ENCODE measurements around the gene NIM1K.
"Not testable (repeated sequence)": the region's sequence is repeated elsewhere in the genome, so short reads cannot be mapped to it uniquely, and the experiment has no call there.

NIM1K gene

GRCh38 chr5:43157068-43157467, 35.0 kb upstream of the NIM1K start:
- H3K27ac ChIP-seq (ENCODE audit: low read depth, low read length), result no peak overlapping the region
- no peaks in the 10 kb centered on the region for H3K27me3 ChIP-seq (ENCODE audit: control insufficient read depth in 1 of 2, insufficient read depth in 2 of 2, low read length in 2 of 2)
- peaks cover 5% of the 10 kb centered on the region for H3K4me1 ChIP-seq (ENCODE audit: insufficient read depth, low read length)
- H3K9me3 ChIP-seq (ENCODE audit: low read length), result no peaks in the 10 kb centered on the region
- no peak overlapping the region for H3K4me3 ChIP-seq (ENCODE audit: low read depth in 1 of 2, low read length in 2 of 2)
- no peak overlapping the region for H3K9ac ChIP-seq (ENCODE audit: low read length)
- peaks cover 8% of the 10 kb centered on the region for H3K36me3 ChIP-seq (ENCODE audit: insufficient read depth, low read length)

- Histone ChIP-seq H3K27ac (ENCODE audit: low read depth, low read length) (no peak overlapping the region), H3K9me3 (ENCODE audit: low read length) (no peaks in the 10 kb centered on the region), H3K36me3 (ENCODE audit: insufficient read depth, low read length) (peaks cover 31% of the 10 kb centered on the region), H3K4me3 (ENCODE audit: low read depth in 1 of 2, low read length in 2 of 2) (no peak overlapping the region), H3K4me1 (ENCODE audit: insufficient read depth, low read length) (peaks cover under 1% of the 10 kb centered on the region), H3K27me3 (ENCODE audit: control insufficient read depth in 1 of 2, insufficient read depth in 2 of 2, low read length in 2 of 2) (no peaks in the 10 kb centered on the region), H3K9ac (ENCODE audit: low read length) (no peak overlapping the region)
Measured at GRCh38 chr5:43161244-43161643, 30.8 kb upstream of the NIM1K start.

DNA sequence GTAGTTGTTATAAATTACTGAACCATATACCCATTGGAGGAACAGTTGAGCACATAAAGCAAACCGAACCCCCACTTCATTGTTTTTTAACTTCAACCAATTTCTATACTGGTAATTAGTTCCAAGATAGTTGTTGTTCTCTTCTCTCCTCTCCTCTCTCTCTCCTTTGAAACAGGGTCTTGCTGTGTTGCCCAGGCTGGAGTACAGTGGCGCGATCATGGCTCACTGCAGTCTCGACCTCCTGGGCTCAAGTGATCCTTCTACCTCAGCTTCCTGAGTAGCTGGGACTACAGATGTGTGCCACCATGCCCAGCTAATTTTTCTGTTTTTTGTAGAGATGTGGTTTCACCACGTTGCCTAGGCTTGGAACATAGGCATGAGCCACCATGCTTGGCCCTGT, 27.2 kb upstream of the NIM1K start:
- H3K27me3 ChIP-seq (ENCODE audit: control insufficient read depth in 1 of 2, insufficient read depth in 2 of 2, low read length in 2 of 2); H3K4me1 ChIP-seq (ENCODE audit: insufficient read depth, low read length); H3K9ac ChIP-seq (ENCODE audit: low read length); H3K27ac ChIP-seq (ENCODE audit: low read depth, low read length); H3K4me3 ChIP-seq (ENCODE audit: low read depth in 1 of 2, low read length in 2 of 2); H3K9me3 ChIP-seq (ENCODE audit: low read length): not testable (repeated sequence)
- peaks cover 31% of the 10 kb centered on the region for H3K36me3 ChIP-seq (ENCODE audit: insufficient read depth, low read length)

DNA sequence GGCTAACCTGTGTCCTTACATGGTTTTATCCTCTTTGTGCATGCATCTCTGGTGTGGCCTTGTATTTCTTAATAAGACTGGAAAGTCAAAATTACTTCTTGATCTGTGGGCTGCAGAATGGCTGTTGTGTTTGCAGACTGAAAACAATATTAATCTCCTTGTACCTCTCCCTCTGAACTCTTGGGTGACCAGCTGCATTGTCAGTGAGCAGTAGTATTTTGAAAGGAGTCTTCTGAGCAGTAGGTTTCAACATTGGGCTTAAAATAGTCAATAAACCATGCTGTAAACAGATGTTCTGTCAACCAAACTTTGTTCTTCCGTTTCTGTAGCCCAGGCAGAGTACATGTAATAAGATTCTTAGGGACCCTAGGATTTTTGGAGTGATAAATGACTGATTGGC, 26.7 kb upstream of the NIM1K start:
- no peak overlapping the region for H3K27ac ChIP-seq (ENCODE audit: low read depth, low read length)
- H3K9ac ChIP-seq (ENCODE audit: low read length), result no peak overlapping the region
- H3K27me3 ChIP-seq (ENCODE audit: control insufficient read depth in 1 of 2, insufficient read depth in 2 of 2, low read length in 2 of 2), result no peaks in the 10 kb centered on the region
- H3K36me3 ChIP-seq (ENCODE audit: insufficient read depth, low read length), result peaks cover 31% of the 10 kb centered on the region
- H3K4me3 ChIP-seq (ENCODE audit: low read depth in 1 of 2, low read length in 2 of 2), result no peak overlapping the region
- H3K9me3 ChIP-seq (ENCODE audit: low read length), result no peaks in the 10 kb centered on the region
- H3K4me1 ChIP-seq (ENCODE audit: insufficient read depth, low read length), result no peaks in the 10 kb centered on the region

DNA sequence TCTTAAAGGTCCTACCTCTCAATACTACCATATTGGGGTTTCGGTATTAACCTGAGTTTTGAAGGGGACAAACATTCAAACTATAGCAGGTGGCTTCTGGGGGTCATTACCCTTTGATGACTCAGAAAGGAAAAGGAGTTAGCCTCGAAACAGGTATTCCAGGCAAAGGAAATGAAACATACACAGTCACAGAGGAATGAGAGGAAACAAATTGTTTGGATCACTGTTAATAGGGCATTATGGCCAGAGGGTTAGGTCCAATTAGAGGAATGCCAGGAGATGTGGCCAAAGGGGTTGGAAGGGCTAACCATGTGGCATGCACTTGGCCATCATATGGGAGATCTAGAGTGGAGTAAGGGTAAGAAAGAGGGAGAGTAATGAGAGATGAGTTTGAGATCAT, 23.9 kb upstream of the NIM1K start:
- Histone ChIP-seq H3K27me3 (ENCODE audit: control insufficient read depth in 1 of 2, insufficient read depth in 2 of 2, low read length in 2 of 2) (no peaks in the 10 kb centered on the region), H3K36me3 (ENCODE audit: insufficient read depth, low read length) (peaks cover 22% of the 10 kb centered on the region), H3K4me3 (ENCODE audit: low read depth in 1 of 2, low read length in 2 of 2) (no peak overlapping the region)

GRCh38 chr5:43171451-43171850, 20.6 kb upstream of the NIM1K start:
- Histone ChIP-seq H3K4me1 (ENCODE audit: insufficient read depth, low read length) (no peaks in the 10 kb centered on the region), H3K9ac (ENCODE audit: low read length) (no peak overlapping the region), H3K4me3 (ENCODE audit: low read depth in 1 of 2, low read length in 2 of 2) (no peak overlapping the region), H3K27me3 (ENCODE audit: control insufficient read depth in 1 of 2, insufficient read depth in 2 of 2, low read length in 2 of 2) (no peaks in the 10 kb centered on the region), H3K36me3 (ENCODE audit: insufficient read depth, low read length) (peaks cover 13% of the 10 kb centered on the region), H3K9me3 (ENCODE audit: low read length) (no peaks in the 10 kb centered on the region), H3K27ac (ENCODE audit: low read depth, low read length) (no peak overlapping the region)

More for the DNA sequence above, 23.9 kb upstream of the NIM1K start:
- Histone ChIP-seq H3K9me3 (ENCODE audit: low read length) (no peaks in the 10 kb centered on the region), H3K4me1 (ENCODE audit: insufficient read depth, low read length) (no peaks in the 10 kb centered on the region), H3K27ac (ENCODE audit: low read depth, low read length) (no peak overlapping the region), H3K9ac (ENCODE audit: low read length) (no peak overlapping the region)

DNA sequence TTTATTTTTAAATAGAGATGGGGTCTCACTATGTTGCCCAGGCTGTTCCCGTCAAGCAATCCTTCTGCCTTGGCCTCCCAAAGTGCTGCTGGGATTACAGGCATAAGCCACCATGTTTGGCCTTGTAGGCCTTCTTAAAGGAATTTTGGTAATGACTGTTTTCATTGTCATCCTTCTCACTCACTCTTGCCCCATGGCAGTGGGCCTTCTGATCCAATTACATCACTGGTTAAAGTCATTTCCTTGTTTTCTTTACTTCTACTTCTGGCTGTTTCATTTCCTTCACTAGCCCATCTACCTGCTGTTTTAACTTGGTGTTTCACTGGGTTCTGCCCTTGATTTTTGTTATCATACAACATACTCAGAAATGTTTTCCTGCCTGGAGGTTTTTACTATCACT, 20.1 kb upstream of the NIM1K start:
- Histone ChIP-seq H3K4me1 (ENCODE audit: insufficient read depth, low read length) (no peaks in the 10 kb centered on the region), H3K36me3 (ENCODE audit: insufficient read depth, low read length) (peaks cover 13% of the 10 kb centered on the region), H3K27ac (ENCODE audit: low read depth, low read length) (no peak overlapping the region), H3K4me3 (ENCODE audit: low read depth in 1 of 2, low read length in 2 of 2) (no peak overlapping the region), H3K9me3 (ENCODE audit: low read length) (no peaks in the 10 kb centered on the region), H3K9ac (ENCODE audit: low read length) (no peak overlapping the region), H3K27me3 (ENCODE audit: control insufficient read depth in 1 of 2, insufficient read depth in 2 of 2, low read length in 2 of 2) (no peaks in the 10 kb centered on the region)

DNA sequence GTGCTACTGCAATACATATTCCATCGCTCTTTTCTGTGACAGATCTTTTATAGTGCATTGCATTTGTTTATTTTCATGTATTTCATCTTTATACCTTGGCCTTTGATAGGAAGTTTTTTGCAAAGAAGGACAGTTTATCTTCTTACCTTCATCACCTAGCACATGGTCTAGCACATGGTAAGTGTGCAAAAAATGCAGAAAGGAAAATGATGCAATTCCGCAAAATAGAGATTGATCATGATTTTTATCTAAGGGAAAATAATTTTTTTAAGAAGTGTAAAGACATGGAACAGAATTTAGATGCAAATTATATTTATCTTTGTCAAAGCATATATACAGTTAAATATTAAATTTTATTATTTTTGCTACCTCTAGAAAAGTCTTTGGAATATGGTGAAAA, 19.2 kb upstream of the NIM1K start:
- H3K9me3 ChIP-seq (ENCODE audit: low read length), result no peaks in the 10 kb centered on the region
- no peaks in the 10 kb centered on the region for H3K4me1 ChIP-seq (ENCODE audit: insufficient read depth, low read length)
- H3K36me3 ChIP-seq (ENCODE audit: insufficient read depth, low read length), result peaks cover 13% of the 10 kb centered on the region

GRCh38 chr5:43174586-43174985, 17.4 kb upstream of the NIM1K start:
- Histone ChIP-seq H3K9me3 (ENCODE audit: low read length) (no peaks in the 10 kb centered on the region), H3K9ac (ENCODE audit: low read length) (no peak overlapping the region), H3K27ac (ENCODE audit: low read depth, low read length) (no peak overlapping the region), H3K4me1 (ENCODE audit: insufficient read depth, low read length) (no peaks in the 10 kb centered on the region), H3K27me3 (ENCODE audit: control insufficient read depth in 1 of 2, insufficient read depth in 2 of 2, low read length in 2 of 2) (no peaks in the 10 kb centered on the region), H3K36me3 (ENCODE audit: insufficient read depth, low read length) (peaks cover 13% of the 10 kb centered on the region), H3K4me3 (ENCODE audit: low read depth in 1 of 2, low read length in 2 of 2) (no peak overlapping the region)

More for the DNA sequence above, 19.2 kb upstream of the NIM1K start:
- H3K4me3 ChIP-seq (ENCODE audit: low read depth in 1 of 2, low read length in 2 of 2), result no peak overlapping the region
- H3K9ac ChIP-seq (ENCODE audit: low read length), result no peak overlapping the region
- no peak overlapping the region for H3K27ac ChIP-seq (ENCODE audit: low read depth, low read length)
- no peaks in the 10 kb centered on the region for H3K27me3 ChIP-seq (ENCODE audit: control insufficient read depth in 1 of 2, insufficient read depth in 2 of 2, low read length in 2 of 2)

GRCh38 chr5:43179836-43180235, 12.2 kb upstream of the NIM1K start:
- no peaks in the 10 kb centered on the region for H3K27me3 ChIP-seq (ENCODE audit: control insufficient read depth in 1 of 2, insufficient read depth in 2 of 2, low read length in 2 of 2)
- peaks cover 2% of the 10 kb centered on the region for H3K36me3 ChIP-seq (ENCODE audit: insufficient read depth, low read length)
- no peaks in the 10 kb centered on the region for H3K4me1 ChIP-seq (ENCODE audit: insufficient read depth, low read length)
- H3K27ac ChIP-seq (ENCODE audit: low read depth, low read length), result no peak overlapping the region
- no peaks in the 10 kb centered on the region for H3K9me3 ChIP-seq (ENCODE audit: low read length)
- H3K4me3 ChIP-seq (ENCODE audit: low read depth in 1 of 2, low read length in 2 of 2), result no peak overlapping the region
- H3K9ac ChIP-seq (ENCODE audit: low read length), result no peak overlapping the region

DNA sequence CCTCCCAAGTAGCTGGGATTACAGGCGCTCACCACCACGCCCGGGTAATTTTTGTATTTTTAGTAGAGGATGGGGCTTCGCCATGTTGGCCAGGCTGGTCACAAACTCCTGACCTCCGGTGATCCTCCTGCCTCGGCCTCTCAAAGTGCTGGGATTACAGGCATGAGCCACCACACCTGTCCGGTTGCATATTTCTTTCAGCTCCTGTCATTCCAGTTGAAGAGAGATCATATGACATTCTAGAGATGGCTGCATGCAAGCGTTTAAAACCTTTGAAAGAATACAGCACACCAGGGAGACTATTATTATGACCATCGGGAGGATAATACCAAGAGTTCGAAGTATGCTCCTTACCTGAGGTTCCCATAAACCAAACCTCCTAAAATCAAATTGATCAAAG, 9.6 kb upstream of the NIM1K start:
- H3K36me3 ChIP-seq (ENCODE audit: insufficient read depth, low read length), result no peaks in the 10 kb centered on the region
- H3K9ac ChIP-seq (ENCODE audit: low read length), result no peak overlapping the region
- no peak overlapping the region for H3K4me3 ChIP-seq (ENCODE audit: low read depth in 1 of 2, low read length in 2 of 2)
- no peaks in the 10 kb centered on the region for H3K9me3 ChIP-seq (ENCODE audit: low read length)
- H3K27ac ChIP-seq (ENCODE audit: low read depth, low read length), result no peak overlapping the region
- no peaks in the 10 kb centered on the region for H3K27me3 ChIP-seq (ENCODE audit: control insufficient read depth in 1 of 2, insufficient read depth in 2 of 2, low read length in 2 of 2)
- no peaks in the 10 kb centered on the region for H3K4me1 ChIP-seq (ENCODE audit: insufficient read depth, low read length)

DNA sequence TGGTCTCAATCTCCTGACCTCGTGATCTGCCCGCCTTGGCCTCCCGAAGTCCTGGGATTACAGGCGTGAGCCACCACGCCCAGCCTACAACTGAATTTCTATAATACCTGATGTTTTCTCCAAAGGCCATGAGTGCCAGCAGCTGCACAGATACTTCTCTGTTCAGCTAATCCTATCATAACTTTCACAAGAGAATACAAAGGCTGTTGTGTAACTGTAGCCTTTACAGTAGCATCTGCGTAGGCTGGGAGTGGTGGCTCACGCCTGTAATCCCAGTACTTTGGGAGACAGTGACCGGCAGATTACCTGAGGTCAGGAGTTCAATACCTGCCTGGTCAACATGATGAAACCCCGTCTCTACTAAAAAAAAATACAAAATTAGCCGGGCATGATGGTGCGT, 8.9 kb upstream of the NIM1K start:
- not testable (repeated sequence) for H3K9me3 ChIP-seq (ENCODE audit: low read length); H3K9ac ChIP-seq (ENCODE audit: low read length); H3K4me1 ChIP-seq (ENCODE audit: insufficient read depth, low read length); H3K27ac ChIP-seq (ENCODE audit: low read depth, low read length); H3K4me3 ChIP-seq (ENCODE audit: low read depth in 1 of 2, low read length in 2 of 2); H3K27me3 ChIP-seq (ENCODE audit: control insufficient read depth in 1 of 2, insufficient read depth in 2 of 2, low read length in 2 of 2); H3K36me3 ChIP-seq (ENCODE audit: insufficient read depth, low read length)

Measured in muscle layer of colon (tissue), 2 donors.